ENCODE measurements around the gene SHB. TPM values are rescaled to one million over a fixed set of nuclear protein-coding genes. Genes with fewer than 3 reads are reported as not detected.

The SHB gene
- polyA plus RNA-seq, 10 donors, result 4.5 to 7.9 (median 5.9) TPM

- peak in 1 of 3 donors; percentile 82 for DNase-seq
Observed at GRCh38 chr9:37953775-37954437, 115.1 kb downstream of the SHB start.

DNA sequence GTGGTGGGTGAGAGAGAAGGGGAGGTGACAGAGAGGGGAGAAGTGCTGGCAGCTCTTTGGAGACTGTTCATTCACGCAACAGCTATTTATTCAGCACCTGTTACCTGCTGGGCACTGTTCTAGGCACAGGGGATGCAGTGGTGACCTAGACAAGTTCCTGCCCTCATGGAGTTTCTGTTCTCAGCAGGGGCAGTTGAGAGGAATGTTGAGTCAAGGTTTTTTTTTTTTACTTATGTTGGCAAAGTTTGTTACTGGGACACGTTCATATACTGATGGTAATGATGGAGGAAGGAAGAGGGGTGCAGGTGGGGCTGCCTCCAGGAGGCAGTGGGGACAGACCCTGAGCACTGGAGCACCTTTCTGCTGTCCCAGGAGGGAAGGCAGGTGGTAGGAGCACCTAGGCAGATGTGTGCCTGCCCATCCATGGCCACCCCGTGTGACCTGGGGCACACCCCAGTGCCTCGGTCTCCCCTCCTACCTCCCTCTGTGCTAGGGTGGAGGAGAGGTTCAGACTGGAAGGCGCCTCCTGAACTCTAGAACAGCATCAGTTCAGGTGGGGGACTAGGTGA, 115.7 kb downstream of the SHB start:
- no peak for DNase-seq

GRCh38 chr9:37952731-37953130, 116.3 kb downstream of the SHB start:
- no peak for DNase-seq

- no peak for DNase-seq
Observed at GRCh38 chr9:37951671-37952449, 117.2 kb downstream of the SHB start.

DNA sequence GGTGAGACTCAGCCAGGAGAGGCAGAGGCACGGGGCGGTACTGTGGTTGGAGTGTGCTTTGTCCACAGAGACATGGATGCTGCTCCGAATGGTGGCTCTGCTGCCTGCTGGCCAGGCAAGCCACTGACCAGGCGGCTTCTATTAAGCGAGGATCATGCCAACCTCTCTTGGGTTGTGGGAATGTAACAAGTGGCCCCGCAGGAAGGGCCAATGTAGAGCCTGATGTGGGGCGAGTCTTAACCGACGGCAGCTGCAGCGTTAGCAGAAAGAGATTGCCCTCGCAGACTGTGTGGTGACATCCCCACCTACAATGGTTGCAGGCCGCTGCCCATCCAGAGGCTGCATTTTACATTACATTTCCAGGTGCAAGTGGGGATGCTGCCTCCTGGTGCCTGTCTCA, 118.5 kb downstream of the SHB start:
- DNase-seq, result no peak

DNA sequence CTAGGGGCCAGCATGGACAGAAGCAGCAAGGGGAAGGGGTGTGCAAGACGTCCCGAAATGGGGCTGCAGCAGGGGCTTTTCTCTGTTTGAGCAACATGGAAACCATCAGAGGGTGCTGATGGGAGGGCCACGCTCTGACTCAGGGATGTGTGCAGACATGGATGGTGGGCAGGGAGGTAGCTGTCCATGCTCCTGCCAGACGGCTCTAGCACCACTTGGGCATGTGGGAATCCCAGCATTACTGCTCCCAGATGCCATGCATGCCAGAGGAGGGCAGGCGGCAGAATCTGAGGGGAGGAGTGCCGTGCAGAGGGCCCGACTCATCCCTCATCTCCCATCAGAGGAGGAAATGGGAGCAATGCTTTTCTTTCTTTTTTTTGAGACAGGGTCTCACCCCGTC, 119.5 kb downstream of the SHB start:
- DNase-seq, result no peak

- DNase-seq, result no peak
Observed at GRCh38 chr9:37948417-37948980, 120.5 kb downstream of the SHB start.

DNA sequence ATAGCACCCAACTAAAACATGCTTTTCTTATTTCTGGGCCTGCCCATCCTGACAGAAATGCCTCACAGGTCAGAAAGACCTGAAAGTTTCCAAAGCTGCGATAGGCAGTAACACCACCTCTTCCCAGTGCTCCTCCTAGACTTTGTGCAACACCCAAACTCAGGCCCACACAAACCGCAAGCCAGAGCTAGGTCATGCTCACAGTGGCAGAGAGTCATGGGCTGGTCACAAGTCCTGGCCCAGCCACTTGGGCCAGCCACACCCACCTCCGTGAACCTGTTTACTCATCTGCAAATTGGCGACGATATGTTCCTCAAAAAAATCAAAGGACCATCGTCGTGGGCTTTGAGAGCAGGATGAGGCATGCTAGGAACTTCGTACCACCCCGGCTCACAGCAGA, 121.0 kb downstream of the SHB start:
- no peak for DNase-seq

DNA sequence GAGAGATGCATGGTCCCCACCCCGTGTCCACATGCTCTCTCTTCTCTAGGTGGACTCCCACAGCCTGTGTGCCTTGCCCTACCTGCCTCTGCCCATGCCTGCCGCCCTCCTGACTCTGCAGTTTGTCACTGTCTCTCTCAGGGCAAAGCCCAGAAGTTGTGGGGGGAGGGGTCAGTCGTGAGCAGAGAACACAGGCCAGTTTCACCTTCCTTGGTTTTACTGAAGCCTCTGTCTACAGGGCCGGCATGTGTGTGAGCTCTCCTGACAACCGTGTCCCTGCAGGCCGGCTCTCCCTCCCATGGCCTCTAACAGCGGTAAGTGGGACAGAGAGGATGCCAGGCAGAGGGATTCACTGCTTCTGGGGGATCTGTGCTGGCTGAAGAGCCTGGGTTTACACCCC, 121.6 kb downstream of the SHB start:
- DNase-seq, result no peak

- DNase-seq, result no peak
Observed at GRCh38 chr9:37946971-37947370, 122.1 kb downstream of the SHB start.

DNA sequence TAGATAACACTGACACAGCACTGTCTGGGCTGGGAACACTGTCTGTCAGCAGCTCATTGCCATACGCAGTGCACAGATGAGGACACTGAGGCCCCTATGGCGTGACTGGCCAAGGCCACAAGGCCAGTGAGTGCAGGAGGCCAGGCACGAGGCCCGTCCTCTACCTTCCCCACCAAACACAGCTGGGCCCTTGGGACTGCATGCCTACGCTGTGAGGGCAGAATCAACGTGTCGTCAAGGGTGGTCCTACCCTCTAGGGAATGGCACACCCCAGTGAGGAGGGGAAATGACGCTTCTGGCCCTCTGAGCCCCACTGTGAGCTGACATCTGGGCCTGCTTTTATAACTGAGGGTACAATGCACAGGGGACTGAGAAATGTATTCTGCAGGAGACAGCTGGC, 123.0 kb downstream of the SHB start:
- DNase-seq, result no peak

DNA sequence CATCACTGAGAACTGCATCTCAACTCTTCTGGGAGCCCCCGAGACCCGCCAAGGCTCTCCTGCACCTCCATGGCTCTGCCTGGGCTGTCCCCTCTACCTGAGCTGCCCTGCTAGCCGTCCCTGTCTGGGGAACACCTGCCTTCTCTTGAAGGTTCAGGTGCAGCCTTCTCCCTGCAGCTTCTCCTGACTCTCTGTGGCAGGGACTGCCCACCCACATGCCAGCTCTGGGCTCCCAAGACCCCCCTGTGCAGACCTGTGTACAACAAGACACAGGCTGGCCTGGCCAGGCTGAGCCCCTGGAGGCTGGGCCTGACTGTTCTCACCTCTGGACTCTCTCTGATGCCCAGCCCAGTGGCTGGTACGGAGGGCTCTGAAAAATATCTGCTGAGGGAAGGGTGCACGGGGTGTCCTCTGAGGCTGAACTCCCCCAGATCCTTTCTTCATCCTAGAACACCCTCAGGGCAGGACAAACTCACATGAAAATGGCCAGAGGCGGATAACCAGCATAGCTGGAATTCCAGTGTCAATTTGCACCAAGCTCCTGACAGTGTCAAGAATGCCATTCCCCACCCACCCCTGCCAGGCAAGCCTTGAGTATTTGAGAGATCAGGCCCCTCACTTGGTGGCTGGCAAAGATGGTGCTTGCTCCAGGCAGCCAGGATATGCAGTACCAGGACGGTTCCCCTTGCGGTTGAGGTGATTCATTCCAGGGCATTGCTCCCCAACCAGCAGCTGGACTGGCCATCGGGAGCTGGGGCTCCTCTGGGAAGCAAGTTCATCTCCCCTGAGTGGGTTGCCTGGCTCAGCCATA, 124.2 kb downstream of the SHB start:
- DNase-seq, result no peak

DNA sequence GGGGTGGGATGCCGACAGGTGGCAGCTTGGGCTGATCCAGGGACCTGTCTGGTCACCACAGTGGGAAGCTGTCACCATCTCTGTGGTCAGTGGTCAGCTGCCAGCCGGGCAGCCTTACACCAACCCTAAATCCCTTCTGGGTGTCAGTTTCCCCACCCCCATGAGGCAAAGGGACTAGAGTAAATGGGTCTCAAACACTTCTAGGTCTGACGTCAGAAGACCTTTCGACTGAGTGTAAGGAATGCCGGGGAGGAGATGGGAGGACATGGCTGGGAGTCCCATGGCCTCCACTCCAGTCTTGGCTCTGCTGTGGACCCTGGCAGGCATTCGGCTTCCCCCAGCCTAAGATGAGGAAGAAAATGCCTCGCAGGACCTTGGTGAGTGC, 124.8 kb downstream of the SHB start:
- DNase-seq, result no peak

- DNase-seq, result peak; percentile 62 to 85 (median 77)
Observed at GRCh38 chr9:37943345-37944265, 125.4 kb downstream of the SHB start.

DNA sequence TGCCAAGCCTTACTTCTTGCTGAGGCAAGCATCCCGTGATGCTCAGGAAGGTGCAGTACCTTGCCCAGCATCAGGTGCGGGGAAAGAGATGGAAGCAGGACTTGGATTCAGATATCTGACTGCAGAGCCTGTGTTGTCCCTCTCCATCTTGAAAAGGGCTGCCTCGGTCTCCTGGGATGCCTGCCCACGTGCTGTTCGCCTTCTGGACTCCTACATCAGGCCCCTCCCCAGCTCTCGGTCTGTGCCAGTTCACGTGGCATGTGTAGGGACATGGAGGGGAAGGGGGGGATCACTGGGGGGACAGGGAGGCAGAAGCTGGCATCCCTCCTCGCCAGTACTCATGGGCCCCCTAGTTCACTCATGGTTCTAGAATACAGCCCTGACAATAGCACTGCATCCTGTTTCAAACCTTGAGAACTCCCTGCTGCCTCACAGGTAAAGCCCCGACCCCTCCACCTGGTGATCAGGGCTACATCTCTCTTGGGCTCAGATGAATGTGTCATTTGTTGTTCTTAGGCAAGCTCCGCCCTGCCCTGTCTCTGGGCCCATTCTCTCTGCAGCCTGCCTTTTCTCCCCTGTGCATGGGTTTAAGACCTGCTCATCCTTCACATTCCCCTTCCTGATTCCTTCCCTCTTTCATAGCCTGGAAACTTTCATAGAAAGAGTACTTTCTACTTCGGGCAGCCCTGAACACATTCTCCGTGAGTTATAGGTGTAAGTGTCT, 126.2 kb downstream of the SHB start:
- DNase-seq, result no peak

DNA sequence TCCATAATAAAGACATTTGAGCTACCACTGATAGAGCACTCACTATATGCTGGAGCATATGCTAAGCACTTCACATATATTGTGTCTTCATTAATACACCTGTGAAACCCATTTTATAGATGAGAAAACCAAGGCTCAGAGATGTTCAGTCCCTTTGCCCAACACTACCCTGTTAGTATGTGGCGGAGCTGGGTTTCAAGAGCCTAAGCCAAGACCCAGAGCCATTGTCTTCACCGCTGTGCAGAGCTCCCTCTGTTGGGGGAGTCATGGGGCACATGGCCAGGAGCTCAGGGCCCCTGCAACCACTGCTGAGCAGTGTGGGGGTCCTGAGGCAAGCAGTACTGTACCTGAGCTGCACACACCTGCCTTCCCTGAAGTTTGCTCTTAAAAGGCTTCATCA, 127.8 kb downstream of the SHB start:
- DNase-seq, result no peak

- no peak for DNase-seq
Observed at GRCh38 chr9:37939575-37940095, 129.4 kb downstream of the SHB start.

DNA sequence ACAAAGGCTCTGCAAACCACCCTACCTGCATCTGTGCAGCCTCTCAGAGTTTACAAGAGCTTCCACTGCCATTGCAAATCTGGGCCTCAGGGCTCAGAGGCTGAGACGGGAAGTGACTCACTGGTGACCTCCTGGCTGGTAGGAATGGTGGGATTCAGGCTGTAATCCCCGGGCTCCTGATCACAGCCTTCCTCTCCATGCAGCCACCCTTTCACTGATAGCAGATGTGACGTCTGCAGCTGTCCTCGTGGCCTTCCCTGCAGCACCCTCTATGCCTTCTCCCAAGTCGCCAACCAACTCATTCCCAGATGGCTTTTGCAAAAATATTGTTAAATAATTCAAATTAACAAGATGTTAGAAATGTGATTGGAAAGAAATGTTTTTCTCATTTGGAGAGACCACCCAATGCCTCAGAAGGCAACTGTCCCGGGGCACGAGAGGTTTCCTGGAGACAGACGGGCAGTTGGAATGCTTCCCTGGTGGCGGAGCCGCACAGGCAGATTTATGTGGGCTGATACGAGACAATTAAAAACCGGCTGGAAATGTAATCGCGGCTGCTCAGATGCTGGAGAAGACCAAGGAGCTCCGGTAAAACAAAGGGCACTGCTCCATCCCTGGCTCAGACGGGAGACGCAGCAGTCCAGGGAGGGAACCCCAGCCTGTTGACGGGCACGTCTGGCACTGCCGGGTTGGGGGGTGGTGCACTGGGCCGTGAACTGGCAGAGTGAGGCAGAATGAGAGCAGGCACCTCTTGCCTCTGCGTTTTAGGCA, 130.7 kb downstream of the SHB start:
- peak in 2 of 3 donors; percentile 27 to 68 for DNase-seq

DNA sequence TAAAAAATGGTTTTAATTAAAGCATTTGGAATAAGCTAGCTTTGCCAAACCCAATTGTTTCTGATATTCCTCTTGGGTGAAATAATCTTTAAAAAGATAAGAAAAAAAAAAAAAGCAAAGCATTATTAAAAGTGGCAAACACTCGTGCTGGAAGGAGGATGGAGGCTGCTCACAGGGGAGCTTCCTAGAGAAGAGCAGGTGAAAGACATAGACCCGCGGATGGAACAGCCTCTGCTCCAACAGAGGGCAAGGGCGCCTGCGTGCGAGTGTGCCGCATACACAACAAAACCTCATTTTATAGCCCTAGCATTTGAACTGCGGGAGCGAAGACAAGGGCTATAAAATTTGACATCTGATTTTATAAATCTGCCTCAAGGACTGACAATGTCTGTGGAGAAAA, 131.7 kb downstream of the SHB start:
- DNase-seq, result no peak
